Endothelial cell of umbilical vein (primary cell): ENCODE data around the gene GLCE. TPM values are rescaled to one million over a fixed set of nuclear protein-coding genes. Genes with fewer than 3 reads are reported as not detected.
A peak's percentile ranks its signal among the peaks of the same experiment; 100 is the strongest.

ENCODE experiments used
- BruUV-seq: library from RNA; stranded (reverse); fragments of 400-500 nt; replicated peaks from 2 replicates; lab custom pipeline; 2021; lab: Mats Ljungman, UMichigan
- CTCF ChIA-PET: fragments of 300-600, 350-600 bp; sonication (Branson Sonifier 250); formaldehyde crosslinking; loops from one replicate; lab custom pipeline; 2021; ENCODE audit warnings: antibody characterized with exemption, inconsistent platforms; lab: Charles Lee
- POLR2A ChIA-PET: fragments of 300-600, 350-600 bp; sonication (Branson Sonifier 250); formaldehyde crosslinking; loops from one replicate; lab custom pipeline; 2021; ENCODE audit warnings: antibody characterized with exemption, inconsistent platforms; lab: Charles Lee
- DNase-seq: peaks from one replicate; pipeline ENCODE4 v3.0.0-alpha.2; 2011; ENCODE audit warnings: low read depth, low spot score
- FAIRE-seq: peaks from 2 replicates; lab custom pipeline; 2011; peaks lifted over from hg19 to GRCh38; lab: Jason Lieb, UNC
- H2AFZ ChIP-seq: 2 replicates; pipeline ENCODE4 v1.6.0; 2012; ENCODE audit warnings: low read depth, low read length, control low read depth, inconsistent platforms
- H3K27ac ChIP-seq: 2 replicates; pipeline ENCODE4 v1.5.1; 2011; ENCODE audit warnings: low read depth, mild to moderate bottlenecking, control low read depth, low read length, moderate library complexity; ENCODE audit not compliant: insufficient read depth
- H3K27me3 ChIP-seq, 2 experiments: 2 replicates each; pipeline versions ENCODE4 v1.6.0 to v1.6.1; 2011; ENCODE audit warnings: low read length in 2 of 2, mixed read lengths in 1 of 2; ENCODE audit not compliant: control insufficient read depth in 2 of 2, insufficient read depth in 2 of 2
- H3K36me3 ChIP-seq, 2 experiments: 2 replicates in 1 of 2; 3 replicates in 1 of 2; pipeline ENCODE4 v1.5.1; 2011; ENCODE audit warnings: low read length in 2 of 2, mild to moderate bottlenecking in 1 of 2, moderate library complexity in 1 of 2; ENCODE audit not compliant: control insufficient read depth in 2 of 2, insufficient read depth in 2 of 2; ENCODE audit errors: extremely low read depth in 1 of 2
- H3K4me1 ChIP-seq: 3 replicates; pipeline ENCODE4 v1.5.1; 2011; ENCODE audit warnings: mild to moderate bottlenecking, low read length; ENCODE audit not compliant: control insufficient read depth, insufficient read depth; ENCODE audit errors: extremely low read depth
- H3K4me2 ChIP-seq: 2 replicates; pipeline ENCODE4 v1.6.1; 2011; ENCODE audit warnings: low read length, control low read depth, mixed read lengths; ENCODE audit not compliant: insufficient read depth
- H3K4me3 ChIP-seq, 3 experiments: fragments of 200-600 bp in 1 of 3; sonication (generic), shearing (Covaris generic) in 1 of 3; replicated peaks in 1 of 3; 2 replicates each; pipeline ENCODE4 v1.5.1; 2011 to 2016; ENCODE audit warnings: control low read depth in 3 of 3, low read length in 3 of 3, mild to moderate bottlenecking in 2 of 3, inconsistent platforms in 1 of 3, low read depth in 1 of 3, moderate library complexity in 1 of 3; ENCODE audit not compliant: insufficient read depth in 1 of 3
- H3K79me2 ChIP-seq: 2 replicates; pipeline ENCODE4 v1.6.0; 2012; ENCODE audit warnings: low read length, inconsistent platforms; ENCODE audit not compliant: control insufficient read depth, insufficient read depth
- H3K9ac ChIP-seq: replicated peaks from 2 replicates; pipeline ENCODE3; 2011; ENCODE audit warnings: low read length, control low read depth; ENCODE audit not compliant: insufficient read depth; ENCODE audit errors: extremely low read depth
- H3K9me1 ChIP-seq: replicated peaks from 3 replicates; pipeline ENCODE4 v1.6.0; 2011; ENCODE audit warnings: mild to moderate bottlenecking, low read length; ENCODE audit not compliant: control insufficient read depth, insufficient read depth; ENCODE audit errors: extremely low read depth
- H3K9me3 ChIP-seq: replicated peaks from 2 replicates; pipeline ENCODE4 v1.5.1; 2012; ENCODE audit warnings: low read length, inconsistent platforms; ENCODE audit not compliant: control insufficient read depth, insufficient read depth
- H4K20me1 ChIP-seq: replicated peaks from 2 replicates; pipeline ENCODE3; 2011; ENCODE audit warnings: mild to moderate bottlenecking, low read length; ENCODE audit not compliant: control insufficient read depth, insufficient read depth; ENCODE audit errors: extremely low read depth
- CTCF ChIP-seq, 2 donors: IDR thresholded peaks; 1 replicate in 1 of 2; 2 replicates in 1 of 2; pipeline ENCODE4 v1.5.1; 2011; ENCODE audit warnings: low read length in 2 of 2, mild to moderate bottlenecking in 2 of 2, moderate library complexity in 2 of 2, control low read depth in 1 of 2, inconsistent platforms in 1 of 2, low read depth in 1 of 2; ENCODE audit not compliant: insufficient read depth in 1 of 2; ENCODE audit errors: extremely low read depth in 1 of 2
- EZH2 ChIP-seq: IDR thresholded peaks from 2 replicates; pipeline ENCODE4 v1.6.1; 2012; ENCODE audit warnings: borderline replicate concordance, low read depth, mild to moderate bottlenecking, moderate library complexity, low read length, inconsistent platforms; ENCODE audit not compliant: severe bottlenecking
- FOS ChIP-seq: IDR thresholded peaks from 2 replicates; pipeline ENCODE4 v1.6.1; 2011; ENCODE audit warnings: mild to moderate bottlenecking, low read length, moderate library complexity, borderline replicate concordance; ENCODE audit not compliant: insufficient read depth
- GATA2 ChIP-seq: IDR thresholded peaks from 2 replicates; pipeline ENCODE4 v1.7.0; 2011; ENCODE audit warnings: low read depth, mild to moderate bottlenecking, moderate library complexity, mixed read lengths, low read length; ENCODE audit not compliant: insufficient read length, insufficient read depth
- JUN ChIP-seq: IDR thresholded peaks from 2 replicates; pipeline ENCODE4 v1.6.1; 2011; ENCODE audit warnings: borderline replicate concordance, low read depth; ENCODE audit not compliant: insufficient read length, insufficient read depth
- MAX ChIP-seq: IDR thresholded peaks from 2 replicates; pipeline ENCODE4 v1.6.1; 2011; ENCODE audit not compliant: insufficient read depth, insufficient read length
- MYC ChIP-seq: IDR thresholded peaks from one replicate; pipeline ENCODE4 v1.6.1; 2011; ENCODE audit warnings: mild to moderate bottlenecking, low read depth, low read length
- POLR2A ChIP-seq: IDR thresholded peaks from 2 replicates; pipeline ENCODE4 v1.6.1; 2012; ENCODE audit warnings: low read depth, mild to moderate bottlenecking, control low read depth, low read length
- POLR2AphosphoS5 ChIP-seq: IDR thresholded peaks from 2 replicates; pipeline ENCODE4 v1.6.1; 2012; ENCODE audit warnings: low read depth, mild to moderate bottlenecking, control low read depth, low read length, moderate library complexity; ENCODE audit not compliant: insufficient read depth
- dilution Hi-C: fragments of 300-500 bp; cut with MboI; formaldehyde crosslinking; loops from one replicate; pipeline ENCODE4 v1.15.0; 2019; ENCODE audit warnings: low sequenced_read_pairs; ENCODE audit not compliant: extremely low pct_ligation_motif_present
- intact Hi-C: fragments of 100-400 bp; cut with micrococcal nuclease; formaldehyde crosslinking; loops from one replicate; pipeline ENCODE4 v1.10.0; 2022
- polyA plus RNA-seq, 4 experiments: library from polyadenylated mRNA; depleted of rRNA in 3 of 4; stranded (reverse) in 3 of 4; unstranded in 1 of 4; fragments of >200 nt; gene quantifications; 2 replicates each; pipeline versions ENCODE4 v1.2.1 to v1.2.3, GENCODE V29; 2011 to 2012; ENCODE audit warnings: missing spikeins in 1 of 4
- total RNA-seq: library from RNA; stranded (reverse); gene quantifications from 2 replicates; pipeline ENCODE4 v1.2.3, GENCODE V29; 2021

Gene GLCE
- total and polyA plus RNA-seq, 2 donors (not counting 3 experiments of a cell fraction or from before 2014, with no cell fraction given), result 48.1 to 86.6 TPM

GRCh38 chr15:69224383-69224782, 63.9 kb downstream of the GLCE start:
- dilution Hi-C loops, result no loop called here
- no peak for TF ChIP-seq MAX
- no peak for TF ChIP-seq CTCF (IDR thresholded peaks at IDR 0.05; ENCODE audit: extremely low read depth in 1 of 2, insufficient read depth in 1 of 2, low read depth in 1 of 2, low read length in 2 of 2)
- TF ChIP-seq FOS, result no peak
- no peak for TF ChIP-seq EZH2
- TF ChIP-seq MYC, result no peak
- no peak for TF ChIP-seq JUN
- no peak for TF ChIP-seq POLR2AphosphoS5
- TF ChIP-seq POLR2A, result no peak
- no peak for TF ChIP-seq GATA2
- intact Hi-C loops, result loop anchor here (2.0 kb wide), 1 partner anchor 64 kb away; the partner anchor contains the start of gene GLCE
- ChIA-PET CTCF (interaction anchor here (1.1 to 7.3 kb wide), 5 partner anchors 41 to 170 kb away, joined by 3 to 127 read pairs (median 13); partner anchors contain the start of gene GLCE), POLR2A (no interaction called here)
- Histone ChIP-seq H3K9ac (no peak overlapping the region), H3K79me2 (peaks cover 7% of the 10 kb centered on the region), H3K27ac (no peak overlapping the region), H3K36me3 (no peaks in the 10 kb centered on the region), H3K4me3 (no peak overlapping the region), H3K4me1 (peaks cover 2% of the 10 kb centered on the region), H3K9me3 (no peaks in the 10 kb centered on the region), H3K27me3 (no peaks in the 10 kb centered on the region), H3K9me1 (no peaks in the 10 kb centered on the region), H4K20me1 (no peaks in the 10 kb centered on the region), H2AFZ (no peak overlapping the region), H3K4me2 (no peak overlapping the region)
- peak; percentile 16 for DNase-seq
- BruUV-seq, result no TSS peak
- FAIRE-seq, result no peak
